Measurements from ENCODE around the gene TMEM179. TPM values are rescaled to one million over a fixed set of nuclear protein-coding genes. Genes with fewer than 3 reads are reported as not detected.

TMEM179 gene
- total RNA-seq, 1 experiment from 2014 or later = 11.4 TPM

GRCh38 chr14:104573930-104574329 lies 30.6 kb downstream of the TMEM179 start:
- Histone ChIP-seq H3T11ph (ENCODE audit: low read length) (no peak overlapping the region), H4K5ac (ENCODE audit: insufficient read length, low read depth, low read length) (no peak overlapping the region), H4K20me1 (ENCODE audit: control insufficient read depth, insufficient read depth, insufficient read length) (no peaks in the 10 kb centered on the region), H4K8ac (replicated peaks; ENCODE audit: insufficient read length, low read depth, low read length) (no peak overlapping the region), H3K23ac (ENCODE audit: insufficient read length, low read depth, low read length) (no peak overlapping the region), H3K23me2 (ENCODE audit: insufficient read length, low read depth, low read length, poor library complexity, severe bottlenecking) (no peaks in the 10 kb centered on the region), H3K27me3 (ENCODE audit: insufficient read depth, low read length) (no peaks in the 10 kb centered on the region), H3K4ac (ENCODE audit: low read depth, low read length) (no peak overlapping the region), H3K79me2 (ENCODE audit: insufficient read depth, low read length) (no peaks in the 10 kb centered on the region), H3K9me3 (ENCODE audit: control insufficient read depth, low read depth, low read length) (no peaks in the 10 kb centered on the region), H3K4me1 (ENCODE audit: insufficient read depth, low read length) (no peaks in the 10 kb centered on the region), H3K9ac (ENCODE audit: extremely low read depth, insufficient read length, low read length) (no peak overlapping the region), H3K4me2 (ENCODE audit: insufficient read depth, insufficient read length, low read length) (no peak overlapping the region), H3K79me1 (ENCODE audit: insufficient read depth, low read depth, low read length, poor library complexity, severe bottlenecking) (no peaks in the 10 kb centered on the region), H3K18ac (ENCODE audit: insufficient read length, low read depth, low read length) (no peak overlapping the region), H2BK20ac (ENCODE audit: low read depth, low read length, poor library complexity, severe bottlenecking) (no peak overlapping the region), H3K27ac (ENCODE audit: insufficient read length, low read depth, low read length) (no peak overlapping the region), H2BK5ac (ENCODE audit: insufficient read length, low read length) (no peak overlapping the region), H2BK120ac (ENCODE audit: low read depth, low read length, poor library complexity, severe bottlenecking) (no peak overlapping the region), H2BK12ac (ENCODE audit: insufficient read length, low read depth, low read length) (no peak overlapping the region), H2BK15ac (ENCODE audit: low read depth, low read length) (no peak overlapping the region), H4K91ac (ENCODE audit: insufficient read length, low read depth, low read length) (no peak overlapping the region), H3K14ac (ENCODE audit: insufficient read depth, low read length) (no peak overlapping the region), H3K56ac (ENCODE audit: insufficient read length, low read depth, low read length) (no peak overlapping the region), H2AK5ac (ENCODE audit: insufficient read length, low read length) (no peak overlapping the region), H2AFZ (ENCODE audit: low read length) (no peak overlapping the region)
- no CpG with 5 or more reads among the region's 9 CpGs for WGBS (ENCODE audit: extremely low coverage, insufficient read length, low lambda C conversion rate)
- Mint-ChIP-seq H3K27ac (no peak overlapping the region), H3K4me1 (peaks cover 0 to 10% of the 10 kb centered on the region in 2 experiments; a peak in 2 of 4 replicates), H3K9me3 (no peaks in the 10 kb centered on the region), H3K27me3 (ENCODE audit: low read depth) (no peaks in the 10 kb centered on the region; the same call in 1 of the 2 replicates), H3K4me3 (no peak overlapping the region), H3K36me3 (ENCODE audit: insufficient read depth in 1 of 3, low read depth in 3 of 3) (no peaks in the 10 kb centered on the region; a peak in 1 of 7 replicates)
- no peak for DNase-seq
- no peak for TF ChIP-seq CTCF (conservative IDR thresholded peaks at IDR 0.05)

Data from H9 (cell line).